RCC 7860 (cell line): ENCODE measurements around the gene NCKAP5.

Experiments used
- DNase-seq: peaks from one replicate; pipeline ENCODE4 v3.0.0-alpha.2; 2015; ENCODE audit warnings: low spot score
- FAIRE-seq: peaks from 2 replicates; lab custom pipeline; 2012; peaks lifted over from hg19 to GRCh38; lab: Jason Lieb, UNC

Gene NCKAP5

GRCh38 chr2:133500917-133501316 is 67.3 kb downstream of the NCKAP5 start:
- FAIRE-seq: no peak
- DNase-seq: no peak

GRCh38 chr2:133498662-133499585 is 69.3 kb downstream of the NCKAP5 start:
- FAIRE-seq: peak; percentile 26
- DNase-seq: no peak

- no peak for DNase-seq
- no peak for FAIRE-seq
Measured at GRCh38 chr2:133497951-133498565, 70.2 kb downstream of the NCKAP5 start.

GRCh38 chr2:133497270-133497893 is 70.9 kb downstream of the NCKAP5 start:
- DNase-seq (no peak), FAIRE-seq (no peak)

GRCh38 chr2:133496501-133497269 is 71.6 kb downstream of the NCKAP5 start:
- FAIRE-seq: no peak
- no peak for DNase-seq

GRCh38 chr2:133495226-133495625 is 73.0 kb downstream of the NCKAP5 start:
- FAIRE-seq (no peak), DNase-seq (peak; percentile 47)

GRCh38 chr2:133492719-133493380 is 75.4 kb downstream of the NCKAP5 start:
- DNase-seq (no peak), FAIRE-seq (no peak)

GRCh38 chr2:133490411-133490980 is 77.8 kb downstream of the NCKAP5 start:
- DNase-seq (no peak), FAIRE-seq (no peak)

GRCh38 chr2:133489641-133490410 is 78.4 kb downstream of the NCKAP5 start:
- DNase-seq (no peak), FAIRE-seq (no peak)

- FAIRE-seq (no peak), DNase-seq (no peak)
Measured at GRCh38 chr2:133489146-133489545, 79.1 kb downstream of the NCKAP5 start.

GRCh38 chr2:133486771-133487191 is 81.5 kb downstream of the NCKAP5 start:
- no peak for DNase-seq

GRCh38 chr2:133485868-133486267 is 82.4 kb downstream of the NCKAP5 start:
- no peak for DNase-seq
- no peak for FAIRE-seq

More at GRCh38 chr2:133486771-133487191, 81.5 kb downstream of the NCKAP5 start:
- peak; percentile 16 for FAIRE-seq

GRCh38 chr2:133484784-133485183 is 83.5 kb downstream of the NCKAP5 start:
- FAIRE-seq: no peak
- DNase-seq: no peak

- FAIRE-seq (no peak), DNase-seq (no peak)
Measured at GRCh38 chr2:133484106-133484505, 84.2 kb downstream of the NCKAP5 start.

GRCh38 chr2:133483181-133483580 is 85.1 kb downstream of the NCKAP5 start:
- DNase-seq (no peak), FAIRE-seq (peak; percentile 64)

- no peak for FAIRE-seq
- no peak for DNase-seq
Measured at GRCh38 chr2:133480707-133481429, 87.4 kb downstream of the NCKAP5 start.

GRCh38 chr2:133477616-133477990 is 90.7 kb downstream of the NCKAP5 start:
- DNase-seq (peak; percentile 35), FAIRE-seq (peak; percentile 27)

GRCh38 chr2:133476931-133477615 is 91.2 kb downstream of the NCKAP5 start:
- no peak for FAIRE-seq
- no peak for DNase-seq
